ENCODE results near the gene TIMELESS.

The TIMELESS gene

DNA sequence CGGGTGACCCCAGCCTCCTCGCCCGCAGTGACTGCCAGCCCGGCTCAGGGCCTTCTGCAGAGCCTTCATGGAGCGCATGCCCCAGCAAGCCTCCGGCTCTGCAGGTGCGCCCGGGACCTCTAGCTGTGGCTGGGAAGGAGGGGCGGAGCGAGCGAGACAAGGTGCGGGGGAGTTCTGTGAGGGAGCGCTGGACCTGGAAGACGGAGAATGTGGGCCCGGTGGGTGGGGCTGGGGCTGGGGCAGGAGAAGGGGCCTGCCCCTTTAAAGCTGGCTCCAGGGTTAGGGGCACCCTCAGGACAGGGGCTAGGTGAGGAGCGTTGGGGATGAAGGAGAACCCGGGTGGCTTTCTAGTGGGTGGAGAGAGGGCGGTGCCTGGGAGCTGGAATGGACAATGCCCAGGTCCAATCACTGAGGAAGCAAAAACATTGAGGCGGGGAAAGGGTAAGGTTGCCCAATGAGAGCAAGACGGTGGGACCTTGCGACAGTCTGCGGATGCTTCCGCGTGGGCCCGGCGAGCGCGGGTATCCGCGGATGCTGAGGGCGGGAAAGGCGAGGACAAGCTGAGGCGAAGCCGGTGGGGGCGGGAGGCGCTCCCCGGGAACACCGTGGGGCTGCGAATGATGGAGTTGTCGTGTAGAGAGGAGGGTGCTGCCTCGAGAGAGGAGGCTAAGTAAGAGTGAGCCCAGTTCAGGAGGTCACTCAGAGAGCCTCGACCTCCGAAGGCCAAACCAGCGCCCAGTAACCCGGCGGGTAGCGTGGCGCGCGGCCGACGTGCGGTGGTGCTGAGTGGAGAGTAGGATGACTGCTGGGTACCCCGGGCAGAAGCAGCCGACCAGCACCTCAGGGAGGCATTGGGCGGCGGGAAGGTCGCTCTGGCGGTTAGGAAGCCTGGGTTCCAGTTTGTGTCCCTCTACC, 39.1 kb upstream of the TIMELESS start, which contains the start of gene GLS2:
TSS of gene GLS2 (minus strand) at position 121 of the 915 bp plus-strand sequence. CDS start at position 78, 43 bp downstream.
- TF ChIP-seq, protein P1, sequence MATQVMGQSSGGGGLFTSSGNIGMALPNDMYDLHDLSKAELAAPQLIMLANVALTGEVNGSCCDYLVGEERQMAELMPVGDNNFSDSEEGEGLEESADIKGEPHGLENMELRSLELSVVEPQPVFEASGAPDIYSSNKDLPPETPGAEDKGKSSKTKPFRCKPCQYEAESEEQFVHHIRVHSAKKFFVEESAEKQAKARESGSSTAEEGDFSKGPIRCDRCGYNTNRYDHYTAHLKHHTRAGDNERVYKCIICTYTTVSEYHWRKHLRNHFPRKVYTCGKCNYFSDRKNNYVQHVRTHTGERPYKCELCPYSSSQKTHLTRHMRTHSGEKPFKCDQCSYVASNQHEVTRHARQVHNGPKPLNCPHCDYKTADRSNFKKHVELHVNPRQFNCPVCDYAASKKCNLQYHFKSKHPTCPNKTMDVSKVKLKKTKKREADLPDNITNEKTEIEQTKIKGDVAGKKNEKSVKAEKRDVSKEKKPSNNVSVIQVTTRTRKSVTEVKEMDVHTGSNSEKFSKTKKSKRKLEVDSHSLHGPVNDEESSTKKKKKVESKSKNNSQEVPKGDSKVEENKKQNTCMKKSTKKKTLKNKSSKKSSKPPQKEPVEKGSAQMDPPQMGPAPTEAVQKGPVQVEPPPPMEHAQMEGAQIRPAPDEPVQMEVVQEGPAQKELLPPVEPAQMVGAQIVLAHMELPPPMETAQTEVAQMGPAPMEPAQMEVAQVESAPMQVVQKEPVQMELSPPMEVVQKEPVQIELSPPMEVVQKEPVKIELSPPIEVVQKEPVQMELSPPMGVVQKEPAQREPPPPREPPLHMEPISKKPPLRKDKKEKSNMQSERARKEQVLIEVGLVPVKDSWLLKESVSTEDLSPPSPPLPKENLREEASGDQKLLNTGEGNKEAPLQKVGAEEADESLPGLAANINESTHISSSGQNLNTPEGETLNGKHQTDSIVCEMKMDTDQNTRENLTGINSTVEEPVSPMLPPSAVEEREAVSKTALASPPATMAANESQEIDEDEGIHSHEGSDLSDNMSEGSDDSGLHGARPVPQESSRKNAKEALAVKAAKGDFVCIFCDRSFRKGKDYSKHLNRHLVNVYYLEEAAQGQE (IDR thresholded peaks at IDR 0.05; ENCODE audit: low read depth): no peak
- TF ChIP-seq CREB1 (IDR thresholded peaks at IDR 0.05; ENCODE audit: low read depth) (peak; percentile 52; the same call in 1 of the 2 replicates), FOXM1 (IDR thresholded peaks at IDR 0.05; ENCODE audit: borderline replicate concordance, low read depth) (no peak), ZBTB7A (IDR thresholded peaks at IDR 0.05; ENCODE audit: low read depth) (no peak; the same call in 1 of the 2 replicates), CEBPB (IDR thresholded peaks at IDR 0.05) (peak; percentile 91), YY1 (IDR thresholded peaks at IDR 0.05; ENCODE audit: low read depth) (no peak), EGR1 (IDR thresholded peaks at IDR 0.05) (peak; percentile 81), NFIC (IDR thresholded peaks at IDR 0.05) (no peak), TCF12 (IDR thresholded peaks at IDR 0.05; ENCODE audit: low read depth) (peak; percentile 71), RAD21 (IDR thresholded peaks at IDR 0.05; ENCODE audit: low read depth) (no peak), TAF1 (IDR thresholded peaks at IDR 0.05; ENCODE audit: low read depth) (no peak), EP300 (IDR thresholded peaks at IDR 0.05; ENCODE audit: borderline replicate concordance) (no peak), TEAD4 (IDR thresholded peaks at IDR 0.05) (peak; percentile 59)
- TF ChIP-seq, protein P2, sequence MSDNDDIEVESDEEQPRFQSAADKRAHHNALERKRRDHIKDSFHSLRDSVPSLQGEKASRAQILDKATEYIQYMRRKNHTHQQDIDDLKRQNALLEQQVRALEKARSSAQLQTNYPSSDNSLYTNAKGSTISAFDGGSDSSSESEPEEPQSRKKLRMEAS (IDR thresholded peaks at IDR 0.05): peak; percentile 100
- TF ChIP-seq, protein P3, sequence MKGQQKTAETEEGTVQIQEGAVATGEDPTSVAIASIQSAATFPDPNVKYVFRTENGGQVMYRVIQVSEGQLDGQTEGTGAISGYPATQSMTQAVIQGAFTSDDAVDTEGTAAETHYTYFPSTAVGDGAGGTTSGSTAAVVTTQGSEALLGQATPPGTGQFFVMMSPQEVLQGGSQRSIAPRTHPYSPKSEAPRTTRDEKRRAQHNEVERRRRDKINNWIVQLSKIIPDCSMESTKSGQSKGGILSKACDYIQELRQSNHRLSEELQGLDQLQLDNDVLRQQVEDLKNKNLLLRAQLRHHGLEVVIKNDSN (IDR thresholded peaks at IDR 0.05): no peak

DNA sequence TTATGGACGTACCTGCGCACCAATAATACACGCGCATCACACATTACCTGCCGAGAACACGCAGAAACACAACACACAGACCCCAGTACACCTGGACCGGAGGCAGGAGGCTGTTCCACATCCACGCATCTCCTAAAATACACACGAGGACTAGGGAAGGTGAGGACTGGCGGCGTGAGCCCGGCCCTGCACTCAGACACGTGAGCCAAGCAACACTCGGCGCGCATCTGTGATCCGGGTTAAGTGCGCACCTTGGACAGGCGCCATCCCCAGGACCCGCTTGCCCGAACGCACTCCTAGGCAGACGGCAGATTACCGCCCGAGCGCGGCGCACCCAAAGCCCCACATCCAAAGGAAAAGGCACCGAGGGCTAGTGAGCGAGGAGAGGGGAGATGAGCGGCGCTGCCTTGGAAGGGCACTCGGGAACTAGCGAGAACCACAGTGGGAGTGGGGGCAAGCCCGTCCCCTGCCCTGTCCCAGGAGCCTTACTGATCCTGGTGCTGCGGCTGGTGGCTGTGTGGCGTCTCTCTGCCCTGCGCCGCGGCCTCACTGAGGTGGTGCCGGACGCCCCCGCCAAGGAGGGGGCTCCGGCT, 38.3 kb upstream of the TIMELESS start:
- TF ChIP-seq ZBTB7A (IDR thresholded peaks at IDR 0.05; ENCODE audit: low read depth): no peak
- TF ChIP-seq EGR1 (IDR thresholded peaks at IDR 0.05): peak; percentile 78
- TF ChIP-seq, protein P1 (IDR thresholded peaks at IDR 0.05; ENCODE audit: low read depth): no peak; the same call in 1 of the 2 replicates
- TF ChIP-seq CEBPB (IDR thresholded peaks at IDR 0.05): no peak
- TF ChIP-seq YY1 (IDR thresholded peaks at IDR 0.05; ENCODE audit: low read depth): no peak
- no peak for TF ChIP-seq TCF12 (IDR thresholded peaks at IDR 0.05; ENCODE audit: low read depth)
- TF ChIP-seq TAF1 (IDR thresholded peaks at IDR 0.05; ENCODE audit: low read depth): no peak
- TF ChIP-seq NFIC (IDR thresholded peaks at IDR 0.05): no peak
- TF ChIP-seq, protein P2 (IDR thresholded peaks at IDR 0.05): peak; percentile 79
- TF ChIP-seq TEAD4 (IDR thresholded peaks at IDR 0.05): no peak
- TF ChIP-seq EP300 (IDR thresholded peaks at IDR 0.05; ENCODE audit: borderline replicate concordance): no peak
- TF ChIP-seq CREB1 (IDR thresholded peaks at IDR 0.05; ENCODE audit: low read depth): no peak
- TF ChIP-seq, protein P3 (IDR thresholded peaks at IDR 0.05): peak; percentile 67
- TF ChIP-seq FOXM1 (IDR thresholded peaks at IDR 0.05; ENCODE audit: borderline replicate concordance, low read depth): no peak
- no peak for TF ChIP-seq RAD21 (IDR thresholded peaks at IDR 0.05; ENCODE audit: low read depth)

DNA sequence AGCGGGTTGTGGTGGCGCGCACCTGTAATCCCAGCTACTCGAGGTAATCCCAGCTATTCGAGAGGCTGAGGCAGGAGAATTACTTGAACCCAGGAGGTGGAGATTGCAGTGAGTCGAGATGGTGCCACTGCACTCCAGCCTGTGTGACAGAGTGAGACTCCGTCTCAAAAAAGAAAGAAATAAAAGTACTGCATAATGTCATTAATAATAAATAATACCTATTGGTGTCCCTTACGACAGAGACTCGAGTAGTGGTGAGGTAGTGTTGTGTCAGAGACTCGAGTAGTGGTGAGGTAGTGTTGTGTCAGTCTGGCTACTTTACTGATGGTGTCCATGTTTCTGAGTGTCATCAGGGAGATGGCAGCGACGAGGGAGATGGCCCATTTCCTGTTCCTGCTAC, 37.5 kb upstream of the TIMELESS start:
- TF ChIP-seq EGR1 (IDR thresholded peaks at IDR 0.05): no peak
- no peak for TF ChIP-seq YY1 (IDR thresholded peaks at IDR 0.05; ENCODE audit: low read depth)
- TF ChIP-seq TCF12 (IDR thresholded peaks at IDR 0.05; ENCODE audit: low read depth): no peak
- no peak for TF ChIP-seq NFIC (IDR thresholded peaks at IDR 0.05)
- no peak for TF ChIP-seq TAF1 (IDR thresholded peaks at IDR 0.05; ENCODE audit: low read depth)
- TF ChIP-seq TEAD4 (IDR thresholded peaks at IDR 0.05): no peak
- no peak for TF ChIP-seq CEBPB (IDR thresholded peaks at IDR 0.05)
- no peak for TF ChIP-seq EP300 (IDR thresholded peaks at IDR 0.05; ENCODE audit: borderline replicate concordance)

DNA sequence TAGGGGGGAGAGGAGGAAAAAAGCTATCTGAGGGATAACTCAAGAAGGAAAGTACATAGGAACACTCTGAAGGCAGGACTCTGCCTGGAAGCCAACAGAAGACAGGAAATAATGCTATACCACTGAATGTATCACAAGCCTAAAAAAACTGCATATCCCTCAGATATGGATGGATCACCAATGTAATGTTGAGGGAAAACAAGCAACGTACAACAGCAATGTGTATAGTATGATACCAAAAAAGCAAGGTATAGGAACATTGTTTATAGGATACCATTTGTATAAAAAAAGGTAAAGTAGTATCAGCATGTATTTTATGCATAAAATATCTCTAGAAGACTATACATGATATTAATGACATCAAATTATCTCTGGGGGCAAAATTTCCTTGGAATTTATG, 35.3 kb upstream of the TIMELESS start:
- TF ChIP-seq, protein P3 (IDR thresholded peaks at IDR 0.05): no peak
- TF ChIP-seq YY1 (IDR thresholded peaks at IDR 0.05; ENCODE audit: low read depth) (no peak), TCF12 (IDR thresholded peaks at IDR 0.05; ENCODE audit: low read depth) (no peak), ZBTB7A (IDR thresholded peaks at IDR 0.05; ENCODE audit: low read depth) (no peak), TEAD4 (IDR thresholded peaks at IDR 0.05) (no peak)

All from Ishikawa (cell line).